Uterus (tissue), 4 donors: ENCODE measurements around the gene CDC42. TPM values are rescaled to one million over a fixed set of nuclear protein-coding genes. Genes with fewer than 3 reads are reported as not detected.
A peak's percentile ranks its signal among the peaks of the same experiment; 100 is the strongest.

ENCODE experiments used
- DNase-seq, 2 donors: peaks; one replicate each; pipeline ENCODE4 v3.0.0-alpha.2; 2019 to 2020
- H3K27ac ChIP-seq, 2 donors: fragments of 200-600 bp; sonication (generic); 1 replicate in 1 of 2; 2 replicates in 1 of 2; pipeline ENCODE4 v1.5.1; 2016 to 2018
- H3K27me3 ChIP-seq, 2 donors: fragments of 200-600 bp; sonication (generic); one replicate each; pipeline ENCODE4 v1.5.1; 2018 to 2019; ENCODE audit warnings: control low read depth in 1 of 2
- H3K36me3 ChIP-seq, 2 donors: fragments of 200-600 bp; sonication (generic); one replicate each; pipeline ENCODE4 v1.5.1; 2019; ENCODE audit warnings: control low read depth in 1 of 2
- H3K4me1 ChIP-seq, 2 donors: fragments of 200-600 bp; sonication (generic); one replicate each; pipeline ENCODE4 v1.5.1; 2018 to 2019; ENCODE audit warnings: control low read depth in 1 of 2
- H3K4me3 ChIP-seq, 2 donors: fragments of 200-600 bp; sonication (generic); 1 replicate in 1 of 2; 2 replicates in 1 of 2; pipeline ENCODE4 v1.5.1; 2018 to 2019; ENCODE audit warnings: mild to moderate bottlenecking in 1 of 2
- H3K9me3 ChIP-seq, 2 donors: fragments of 200-600 bp; sonication (generic); one replicate each; pipeline ENCODE4 v1.5.1; 2019; ENCODE audit warnings: control low read depth in 1 of 2
- POLR2A ChIP-seq, 2 donors: fragments of 450-650 bp; IDR thresholded peaks; one replicate each; pipeline ENCODE4 v1.6.1; 2016; ENCODE audit warnings: antibody characterized with exemption in 2 of 2, mild to moderate bottlenecking in 1 of 2, moderate library complexity in 1 of 2
- intact Hi-C: fragments of 100-400 bp; cut with DNase I; formaldehyde crosslinking; loops from one replicate; pipeline ENCODE4 v1.15.1; 2023; ENCODE audit warnings: low total_unique reads
- total RNA-seq, 4 donors: library from RNA; depleted of rRNA in 3 of 4; stranded (reverse); fragments of >200 nt in 3 of 4; gene quantifications; one replicate each; pipeline versions ENCODE4 v1.1.0 to v1.2.4, GENCODE V29; 2014 to 2023
- TF ChIP-seq, protein P1 (sequence below), 4 experiments: fragments of 200-600 bp in 2 of 4; fragments of 450-650 bp in 2 of 4; sonication (generic) in 2 of 4; IDR thresholded peaks; one replicate each; pipeline ENCODE4 v1.5.1; 2016 to 2019; ENCODE audit warnings: antibody characterized with exemption in 4 of 4, mild to moderate bottlenecking in 2 of 4, moderate library complexity in 1 of 4
- donor health status: DM: yes; HTN: yes; CAD: no.

The CDC42 gene
- total RNA-seq, 4 donors from 2014 or later, result 173 to 570 (median 223) TPM

DNA sequence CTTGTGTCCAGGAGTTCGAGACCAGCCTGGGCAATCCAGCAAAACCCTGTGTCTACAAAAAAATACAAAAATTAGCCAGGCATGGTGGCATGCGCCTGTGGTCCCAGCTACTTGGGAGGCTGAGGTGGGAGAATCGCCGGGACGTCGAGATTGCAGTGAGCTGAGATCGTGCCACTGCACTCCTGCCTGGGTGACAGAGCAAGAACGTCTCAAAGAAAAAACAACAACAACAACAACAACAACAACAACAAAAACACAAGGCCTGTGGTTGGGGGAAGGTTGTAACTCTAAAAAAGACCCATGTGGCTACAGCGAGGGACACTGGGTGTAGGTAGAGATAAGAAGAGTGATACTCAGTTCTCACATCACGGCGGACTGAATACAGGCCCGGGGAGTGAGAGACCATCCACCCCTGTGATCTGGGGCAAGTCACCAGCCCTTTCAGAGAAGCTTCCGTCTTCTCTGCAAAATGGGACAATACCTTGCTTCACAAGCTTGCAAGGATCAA is 848 bp upstream of the CDC42 start:
- Histone ChIP-seq H3K27me3 (no peaks in the 10 kb centered on the region), H3K27ac (no peak overlapping the region), H3K9me3 (no peaks in the 10 kb centered on the region), H3K4me1 (peaks cover 0 to 21% of the 10 kb centered on the region in 2 donors), H3K4me3 (peak overlapping the region in 1 of 2 donors; percentile 92), H3K36me3 (no peaks in the 10 kb centered on the region)
- intact Hi-C loops, result no loop called here
- DNase-seq, result no peak
- TF ChIP-seq, protein P1, sequence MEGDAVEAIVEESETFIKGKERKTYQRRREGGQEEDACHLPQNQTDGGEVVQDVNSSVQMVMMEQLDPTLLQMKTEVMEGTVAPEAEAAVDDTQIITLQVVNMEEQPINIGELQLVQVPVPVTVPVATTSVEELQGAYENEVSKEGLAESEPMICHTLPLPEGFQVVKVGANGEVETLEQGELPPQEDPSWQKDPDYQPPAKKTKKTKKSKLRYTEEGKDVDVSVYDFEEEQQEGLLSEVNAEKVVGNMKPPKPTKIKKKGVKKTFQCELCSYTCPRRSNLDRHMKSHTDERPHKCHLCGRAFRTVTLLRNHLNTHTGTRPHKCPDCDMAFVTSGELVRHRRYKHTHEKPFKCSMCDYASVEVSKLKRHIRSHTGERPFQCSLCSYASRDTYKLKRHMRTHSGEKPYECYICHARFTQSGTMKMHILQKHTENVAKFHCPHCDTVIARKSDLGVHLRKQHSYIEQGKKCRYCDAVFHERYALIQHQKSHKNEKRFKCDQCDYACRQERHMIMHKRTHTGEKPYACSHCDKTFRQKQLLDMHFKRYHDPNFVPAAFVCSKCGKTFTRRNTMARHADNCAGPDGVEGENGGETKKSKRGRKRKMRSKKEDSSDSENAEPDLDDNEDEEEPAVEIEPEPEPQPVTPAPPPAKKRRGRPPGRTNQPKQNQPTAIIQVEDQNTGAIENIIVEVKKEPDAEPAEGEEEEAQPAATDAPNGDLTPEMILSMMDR (IDR thresholded peaks at IDR 0.05), result no peak
- TF ChIP-seq POLR2A (IDR thresholded peaks at IDR 0.05), result no peak

DNA sequence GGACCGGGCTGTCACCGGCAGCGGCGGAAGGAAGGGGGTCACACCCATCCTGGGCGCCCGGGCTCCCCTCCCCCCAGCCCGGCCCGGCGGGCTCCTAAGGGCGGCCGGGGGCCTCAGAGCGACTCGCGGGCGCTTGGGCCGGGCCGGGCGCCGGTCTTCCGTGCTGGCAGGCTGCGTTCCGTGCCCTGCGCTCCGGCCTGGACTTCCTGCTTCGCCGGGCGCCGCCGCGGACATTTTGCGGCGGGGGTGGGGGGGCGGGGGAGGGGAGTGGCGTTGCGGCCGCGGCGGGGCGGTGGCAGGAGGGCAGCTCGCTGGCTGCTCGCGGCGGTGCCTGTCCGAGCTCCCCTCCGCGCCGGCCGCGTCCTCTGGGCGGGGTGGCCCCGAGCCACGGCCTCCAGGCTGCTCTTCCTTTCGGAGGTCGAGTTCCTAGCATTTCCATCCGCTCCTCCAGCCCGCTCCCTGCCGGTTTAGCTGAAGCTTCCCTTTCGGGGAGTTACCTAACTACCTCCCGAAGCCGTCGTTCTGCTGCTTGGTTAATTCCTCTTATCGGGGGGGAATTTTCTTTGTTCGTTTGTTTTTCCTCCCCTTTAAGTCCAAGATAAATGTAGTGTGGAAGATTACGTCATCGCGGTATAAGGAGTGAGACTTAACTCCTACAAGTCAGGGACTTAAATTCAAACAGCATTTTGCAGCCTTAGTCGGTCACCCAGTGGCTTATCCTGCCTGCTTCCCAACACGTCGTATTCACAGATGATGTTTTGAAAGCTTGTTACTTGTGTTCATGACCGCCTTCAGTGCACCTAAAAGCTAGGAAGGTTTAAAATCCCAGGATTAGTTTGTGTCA is 730 bp downstream of the CDC42 start:
- Histone ChIP-seq H3K36me3 (no peaks in the 10 kb centered on the region), H3K4me3 (peak overlapping the region; percentile 55 to 92), H3K27me3 (no peaks in the 10 kb centered on the region), H3K27ac (peak overlapping the region; percentile 97 to 99), H3K4me1 (peaks cover 4 to 34% of the 10 kb centered on the region in 2 donors), H3K9me3 (no peaks in the 10 kb centered on the region)
- peak; percentile 49 to 51 for DNase-seq
- intact Hi-C loops, result no loop called here
- TF ChIP-seq, protein P1 (IDR thresholded peaks at IDR 0.05), result no peak
- TF ChIP-seq POLR2A (IDR thresholded peaks at IDR 0.05), result no peak

DNA sequence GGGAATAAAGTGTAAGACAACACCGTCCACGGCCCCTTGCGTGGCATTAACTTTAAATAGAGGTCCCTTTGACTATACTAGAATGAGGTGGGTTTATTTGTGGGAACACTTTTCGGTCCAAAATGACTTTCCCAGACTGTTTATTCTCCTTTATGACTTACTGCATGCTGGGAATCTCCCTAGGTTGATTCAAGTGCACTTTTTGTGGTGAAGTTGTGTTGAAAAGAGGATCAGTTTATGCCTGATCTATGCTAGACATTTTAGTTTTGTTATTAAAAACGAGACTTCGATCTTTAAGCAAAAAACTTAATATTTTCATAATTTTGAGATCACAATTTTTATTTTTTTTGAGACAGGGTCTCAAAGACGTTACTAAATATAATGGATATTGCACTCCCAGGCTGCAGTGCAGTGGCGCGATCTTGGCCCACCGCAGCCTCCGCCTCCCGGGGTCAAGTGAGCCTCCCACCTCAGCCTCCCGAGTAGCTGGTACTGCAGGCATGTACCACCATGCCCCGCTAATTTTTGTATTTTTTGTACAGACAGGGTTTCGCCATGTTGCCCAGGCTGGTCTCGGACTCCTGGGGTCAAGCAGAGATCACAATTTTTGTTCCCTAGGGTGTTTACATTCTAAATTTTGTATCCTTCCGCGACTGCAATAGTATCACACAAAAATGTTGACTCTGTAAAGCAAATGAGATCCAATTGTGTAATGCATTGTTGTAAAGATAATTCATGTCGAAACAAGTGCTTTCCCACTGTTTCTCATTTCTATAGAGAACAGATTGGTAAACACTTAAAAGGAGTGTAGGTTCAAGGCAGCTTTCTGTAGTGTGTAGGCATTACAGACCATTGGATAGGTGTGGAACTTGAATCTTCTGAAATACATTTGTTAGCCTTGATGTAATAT is 1.6 kb downstream of the CDC42 start:
- Histone ChIP-seq H3K27me3 (no peaks in the 10 kb centered on the region), H3K4me1 (peaks cover 8 to 42% of the 10 kb centered on the region in 2 donors), H3K36me3 (no peaks in the 10 kb centered on the region), H3K9me3 (no peaks in the 10 kb centered on the region), H3K27ac (peak overlapping the region; percentile 97 to 99), H3K4me3 (peak overlapping the region; percentile 55 to 92)
- no peak for TF ChIP-seq POLR2A (IDR thresholded peaks at IDR 0.05)
- TF ChIP-seq, protein P1 (IDR thresholded peaks at IDR 0.05), result no peak
- intact Hi-C loops, result no loop called here
- no peak for DNase-seq

DNA sequence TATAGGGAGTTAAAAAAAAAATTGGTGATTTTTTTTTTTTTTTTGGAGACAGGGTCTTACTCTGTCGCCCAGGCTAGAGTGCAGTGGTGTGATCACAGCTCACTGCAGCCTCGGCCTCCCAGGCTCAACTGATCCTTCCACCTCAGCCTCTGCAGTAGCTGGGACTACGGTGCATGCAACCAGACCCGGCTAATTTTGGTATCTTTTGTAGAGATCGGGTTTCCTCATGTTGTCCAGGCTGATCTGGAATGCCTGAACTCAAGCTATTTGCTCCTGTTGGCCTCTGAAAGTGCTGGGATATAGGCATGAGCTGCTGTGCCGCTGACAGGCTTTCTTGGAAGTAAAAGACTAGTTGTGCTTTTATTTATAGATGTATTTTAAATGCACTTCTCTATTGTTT is 3.0 kb downstream of the CDC42 start:
- Histone ChIP-seq H3K4me1 (peaks cover 8 to 46% of the 10 kb centered on the region in 2 donors), H3K9me3 (no peaks in the 10 kb centered on the region), H3K27ac (no peak overlapping the region), H3K36me3 (no peaks in the 10 kb centered on the region), H3K27me3 (no peaks in the 10 kb centered on the region), H3K4me3 (no peak overlapping the region)
- no peak for DNase-seq
- TF ChIP-seq, protein P1 (IDR thresholded peaks at IDR 0.05), result no peak
- TF ChIP-seq POLR2A (IDR thresholded peaks at IDR 0.05), result no peak
- intact Hi-C loops, result no loop called here
